A673 (cell line): ENCODE data around the gene COX5A. TPM values are rescaled to one million over a fixed set of nuclear protein-coding genes. Genes with fewer than 3 reads are reported as not detected.

Source experiments
- BruUV-seq: library from RNA; stranded (reverse); fragments of 400-500 nt; replicated peaks from 2 replicates; lab custom pipeline; 2021; lab: Mats Ljungman, UMichigan
- CTCF ChIA-PET: fragments of 300-600 bp; sonication (Branson Sonifier 250); formaldehyde crosslinking; loops from one replicate; lab custom pipeline; 2022; ENCODE audit warnings: antibody characterized with exemption; lab: Charles Lee
- POLR2A ChIA-PET: fragments of 300-600 bp; sonication (Branson Sonifier 250); formaldehyde crosslinking; loops from one replicate; lab custom pipeline; 2022; ENCODE audit warnings: antibody characterized with exemption; ENCODE audit not compliant: low non-redundant PET; lab: Charles Lee
- DNase-seq: peaks from one replicate; pipeline ENCODE4 v3.0.0-alpha.2; 2015; ENCODE audit warnings: low spot score
- H3K27ac ChIP-seq: fragments of 200-600 bp; sonication (generic); 2 replicates; pipeline ENCODE4 v1.5.1; 2016; ENCODE audit warnings: mixed run types, low read depth, mild to moderate bottlenecking, mixed read lengths, antibody characterized with exemption, low read length; ENCODE audit not compliant: poor library complexity, severe bottlenecking
- H3K27me3 ChIP-seq: fragments of 200-600 bp; sonication (generic); replicated peaks from 2 replicates; pipeline ENCODE4 v1.6.1; 2017; ENCODE audit warnings: mixed run types, low read depth, mild to moderate bottlenecking, mixed read lengths, antibody characterized with exemption, low read length; ENCODE audit not compliant: insufficient read depth, poor library complexity
- H3K36me3 ChIP-seq: fragments of 200-600 bp; sonication (generic); 2 replicates; pipeline ENCODE4 v1.6.1; 2016; ENCODE audit warnings: mixed run types, mild to moderate bottlenecking, mixed read lengths, antibody characterized with exemption, low read length; ENCODE audit not compliant: insufficient read depth, poor library complexity, severe bottlenecking
- H3K4me1 ChIP-seq: fragments of 200-600 bp; sonication (generic); 2 replicates; pipeline ENCODE4 v1.6.1; 2017; ENCODE audit warnings: mixed run types, mild to moderate bottlenecking, mixed read lengths, antibody characterized with exemption, low read length; ENCODE audit not compliant: insufficient read depth, poor library complexity, severe bottlenecking
- H3K4me3 ChIP-seq: fragments of 200-600 bp; sonication (generic); 2 replicates; pipeline ENCODE4 v1.5.1; 2016; ENCODE audit warnings: low read depth, mixed run types, mild to moderate bottlenecking, mixed read lengths, low read length; ENCODE audit not compliant: poor library complexity, severe bottlenecking
- H3K9me3 ChIP-seq: fragments of 200-600 bp; sonication (generic); 2 replicates; pipeline ENCODE4 v1.6.1; 2016; ENCODE audit warnings: mixed run types, low read depth, mild to moderate bottlenecking, mixed read lengths, antibody characterized with exemption, low read length; ENCODE audit not compliant: poor library complexity, severe bottlenecking
- CTCF ChIP-seq: fragments of 300-800, 200-600 bp; sonication (generic); conservative IDR thresholded peaks from 2 replicates; pipeline ENCODE4 v1.5.1; 2017; ENCODE audit warnings: low read depth, mild to moderate bottlenecking, antibody characterized with exemption, low read length, moderate library complexity, mixed read lengths
- EZH2 ChIP-seq: fragments of 200-600 bp; sonication (generic); IDR thresholded peaks from 2 replicates; pipeline ENCODE4 v1.6.1; 2017; ENCODE audit warnings: borderline replicate concordance, low read depth, mild to moderate bottlenecking, mixed read lengths, antibody characterized with exemption, low read length; ENCODE audit not compliant: poor library complexity, severe bottlenecking
- intact Hi-C: fragments of 100-400 bp; cut with micrococcal nuclease; formaldehyde crosslinking; loops from one replicate; pipeline ENCODE4 v1.10.0; 2022; ENCODE audit not compliant: unreplicated experiment
- total RNA-seq: library from RNA; stranded (reverse); gene quantifications from 2 replicates; pipeline ENCODE4 v1.2.3, GENCODE V29; 2021

COX5A gene
- total RNA-seq, 1 experiment from 2014 or later, result 354 TPM

GRCh38 chr15:74978503-74978902 lies 40.6 kb upstream of the COX5A start:
- H3K27ac ChIP-seq, result no peak overlapping the region
- POLR2A ChIA-PET, result no interaction called here
- intact Hi-C loops, result no loop called here
- H3K4me1 ChIP-seq, result no peaks in the 10 kb centered on the region
- TF ChIP-seq CTCF (no peak), EZH2 (no peak)
- no TSS peak for BruUV-seq
- CTCF ChIA-PET, result no interaction called here
- no peaks in the 10 kb centered on the region for H3K9me3 ChIP-seq
- no peaks in the 10 kb centered on the region for H3K27me3 ChIP-seq
- DNase-seq, result no peak
- H3K36me3 ChIP-seq, result no peaks in the 10 kb centered on the region
- H3K4me3 ChIP-seq, result no peak overlapping the region

GRCh38 chr15:74978077-74978476 lies 40.2 kb upstream of the COX5A start:
- Histone ChIP-seq H3K27me3 (no peaks in the 10 kb centered on the region), H3K9me3 (no peaks in the 10 kb centered on the region), H3K27ac (no peak overlapping the region), H3K36me3 (no peaks in the 10 kb centered on the region), H3K4me3 (no peak overlapping the region), H3K4me1 (no peaks in the 10 kb centered on the region)
- intact Hi-C loops, result no loop called here
- ChIA-PET POLR2A (no interaction called here), CTCF (no interaction called here)
- BruUV-seq, result no TSS peak
- TF ChIP-seq EZH2 (no peak), CTCF (no peak)
- no peak for DNase-seq

GRCh38 chr15:74977599-74977998 lies 39.7 kb upstream of the COX5A start:
- no TSS peak for BruUV-seq
- Histone ChIP-seq H3K4me1 (no peaks in the 10 kb centered on the region), H3K9me3 (no peaks in the 10 kb centered on the region), H3K36me3 (no peaks in the 10 kb centered on the region), H3K4me3 (no peak overlapping the region), H3K27ac (no peak overlapping the region), H3K27me3 (no peaks in the 10 kb centered on the region)
- POLR2A ChIA-PET, result no interaction called here
- no peak for DNase-seq
- CTCF ChIA-PET, result no interaction called here
- intact Hi-C loops, result no loop called here
- no peak for TF ChIP-seq CTCF
- no peak for TF ChIP-seq EZH2
